SK-N-SH (cell line): Measurements from ENCODE around the gene DACH1. TPM values are rescaled to one million over a fixed set of nuclear protein-coding genes. Genes with fewer than 3 reads are reported as not detected.

Source experiments
- CTCF ChIA-PET: fragments of 300-600, 350-600 bp; formaldehyde crosslinking; extraction: SDS; loops from one replicate; lab custom pipeline; 2021; lab: Yijun Ruan, JAX
- POLR2A ChIA-PET: fragments of 350-600 bp; sonication (Branson Sonifier 250); formaldehyde crosslinking; extraction: SDS; loops from one replicate; lab custom pipeline; 2020; ENCODE audit warnings: antibody characterized with exemption, inconsistent platforms; lab: Yijun Ruan, JAX
- DNase-seq: peaks from one replicate; pipeline ENCODE4 v3.0.0; 2012
- H2AFZ ChIP-seq: fragments of 200-600 bp; sonication (generic); 2 replicates; pipeline ENCODE4 v1.8.1; 2016; ENCODE audit warnings: antibody characterized with exemption, mild to moderate bottlenecking, low read depth
- H3F3A ChIP-seq: fragments of 200-600 bp; sonication (generic); replicated peaks from 2 replicates; pipeline ENCODE3; 2016; ENCODE audit warnings: antibody characterized with exemption, mild to moderate bottlenecking; ENCODE audit not compliant: insufficient read depth
- H3K27ac ChIP-seq, 2 experiments: fragments of 200-500 bp in 1 of 2; fragments of 200-600 bp in 1 of 2; sonication (Bioruptor generic) in 1 of 2; sonication (generic), shearing (Covaris generic) in 1 of 2; 2 replicates each; pipeline versions ENCODE4 v1.5.1 to v1.6.1; 2014 to 2016; ENCODE audit warnings: low read depth in 2 of 2, inconsistent platforms in 1 of 2, low read length in 1 of 2, mild to moderate bottlenecking in 1 of 2, mixed read lengths in 1 of 2
- H3K27me3 ChIP-seq: fragments of 200-600 bp; sonication (generic), shearing (Covaris generic); 2 replicates; pipeline ENCODE4 v1.6.1; 2016; ENCODE audit warnings: mixed run types; ENCODE audit not compliant: insufficient read depth
- H3K36me3 ChIP-seq, 2 experiments: fragments of 200-500 bp in 1 of 2; fragments of 200-600 bp in 1 of 2; sonication (Bioruptor generic) in 1 of 2; sonication (generic) in 1 of 2; replicated peaks in 1 of 2; 2 replicates each; pipeline versions ENCODE3 to v1.5.1; 2014 to 2016; ENCODE audit warnings: low read length in 1 of 2, mild to moderate bottlenecking in 1 of 2; ENCODE audit not compliant: insufficient read depth in 2 of 2, control insufficient read depth in 1 of 2
- H3K4me1 ChIP-seq, 2 experiments: fragments of 200-500 bp in 1 of 2; fragments of 200-600 bp in 1 of 2; sonication (Bioruptor generic) in 1 of 2; sonication (generic), shearing (Covaris generic) in 1 of 2; 2 replicates each; pipeline versions ENCODE4 v1.5.1 to v1.6.1; 2014 to 2016; ENCODE audit warnings: low read depth in 1 of 2, low read length in 1 of 2, mixed run types in 1 of 2; ENCODE audit not compliant: insufficient read depth in 2 of 2, control insufficient read depth in 1 of 2
- H3K4me2 ChIP-seq: fragments of 200-600 bp; sonication (generic), shearing (Covaris generic); 2 replicates; pipeline ENCODE4 v1.6.1; 2017; ENCODE audit warnings: mixed run types
- H3K4me3 ChIP-seq, 2 experiments: fragments of 200-500 bp in 1 of 2; fragments of 200-600 bp in 1 of 2; sonication (Bioruptor generic) in 1 of 2; sonication (generic), shearing (Covaris generic) in 1 of 2; 2 replicates each; pipeline versions ENCODE4 v1.5.1 to v1.8.1; 2014 to 2016; ENCODE audit warnings: low read depth in 2 of 2, inconsistent platforms in 1 of 2, low read length in 1 of 2, mild to moderate bottlenecking in 1 of 2, mixed read lengths in 1 of 2, moderate library complexity in 1 of 2
- H3K79me2 ChIP-seq: fragments of 200-600 bp; sonication (generic); 2 replicates; pipeline ENCODE4 v1.8.1; 2017; ENCODE audit warnings: mild to moderate bottlenecking; ENCODE audit not compliant: insufficient read depth
- H3K9ac ChIP-seq: fragments of 200-600 bp; sonication (generic); 2 replicates; pipeline ENCODE4 v1.6.1; 2017; ENCODE audit warnings: mixed run types
- H3K9me2 ChIP-seq: fragments of 200-600 bp; sonication (generic); 2 replicates; pipeline ENCODE4 v1.6.1; 2017; ENCODE audit warnings: mixed run types
- H3K9me3 ChIP-seq: fragments of 200-600 bp; sonication (generic); 2 replicates; pipeline ENCODE4 v1.6.1; 2017; ENCODE audit warnings: mixed run types, mild to moderate bottlenecking, moderate library complexity
- H4K20me1 ChIP-seq: fragments of 200-600 bp; sonication (generic); 2 replicates; pipeline ENCODE4 v1.6.1; 2017; ENCODE audit warnings: mild to moderate bottlenecking, mixed run types; ENCODE audit not compliant: insufficient read depth
- EZH2phosphoT487 ChIP-seq: fragments of 200-600 bp; sonication (generic); IDR thresholded peaks from 2 replicates; pipeline ENCODE4 v1.6.1; 2017; ENCODE audit warnings: low read depth, mixed run types, mild to moderate bottlenecking, antibody characterized with exemption, moderate library complexity, borderline replicate concordance
- FOSL2 ChIP-seq: IDR thresholded peaks from 2 replicates; pipeline ENCODE4 v1.4.0; 2012; ENCODE audit warnings: low read depth, mild to moderate bottlenecking, moderate library complexity, borderline replicate concordance
- JUND ChIP-seq: IDR thresholded peaks from 2 replicates; pipeline ENCODE4 v1.4.0; 2012
- MEF2A ChIP-seq: IDR thresholded peaks from 2 replicates; pipeline ENCODE4 v1.4.0; 2012; ENCODE audit warnings: low read depth, borderline replicate concordance
- NFIC ChIP-seq: IDR thresholded peaks from 2 replicates; pipeline ENCODE4 v1.4.0; 2012; ENCODE audit warnings: borderline replicate concordance
- POLR2AphosphoS5 ChIP-seq: IDR thresholded peaks from 2 replicates; pipeline ENCODE4 v1.6.1; 2012; ENCODE audit warnings: low read depth, low read length
- RCOR1 ChIP-seq: fragments of 150-350 bp; IDR thresholded peaks from 2 replicates; pipeline ENCODE4 v1.6.1; 2017; ENCODE audit warnings: antibody characterized with exemption, low read length
- REST ChIP-seq: IDR thresholded peaks from 2 replicates; pipeline ENCODE4 v1.6.1; 2012; ENCODE audit warnings: mild to moderate bottlenecking, low read depth, low read length, moderate library complexity
- SMC3 ChIP-seq: IDR thresholded peaks from 2 replicates; pipeline ENCODE4 v1.6.1; 2012; ENCODE audit warnings: low read depth, low read length, improper control_type of control experiment
- TEAD4 ChIP-seq: IDR thresholded peaks from 2 replicates; pipeline ENCODE4 v1.4.0; 2012; ENCODE audit warnings: mild to moderate bottlenecking, borderline replicate concordance; ENCODE audit not compliant: insufficient read depth
- USF1 ChIP-seq: IDR thresholded peaks from 2 replicates; pipeline ENCODE4 v1.4.0; 2012; ENCODE audit warnings: low read depth, borderline replicate concordance
- YY1 ChIP-seq: IDR thresholded peaks from 2 replicates; pipeline ENCODE4 v1.4.0; 2012; ENCODE audit warnings: low read depth, mild to moderate bottlenecking
- WGBS: methylation state at CpG from one replicate; pipeline ENCODE4 v1.1.6; 2017; ENCODE audit warnings: low lambda C conversion rate; 5-methylcytosine and 5-hydroxymethylcytosine counted together
- polyA plus RNA-seq, 3 experiments: library from polyadenylated mRNA; depleted of rRNA; stranded (reverse); fragments of >200 nt; gene quantifications; 2 replicates each; pipeline ENCODE4 v1.2.3, GENCODE V29; 2012
- TF ChIP-seq, protein P1 (sequence below): fragments of 200-600 bp; sonication (generic); IDR thresholded peaks from 2 replicates; pipeline ENCODE4 v1.6.1; 2017; ENCODE audit warnings: antibody characterized with exemption, mild to moderate bottlenecking, moderate library complexity
- TF ChIP-seq, protein P2 (sequence below): IDR thresholded peaks from 2 replicates; pipeline ENCODE4 v1.4.0; 2012; ENCODE audit warnings: low read depth

The DACH1 gene
- polyA plus RNA-seq, 1 of the 3 experiments (the other 2 are of a cell fraction): 0.21 TPM

- ChIA-PET POLR2A (no interaction called here), CTCF (no interaction called here)
- no peaks in the 10 kb centered on the region for H3K9me2 ChIP-seq
- DNase-seq: no peak
- H4K20me1 ChIP-seq: no peaks in the 10 kb centered on the region
- H3K4me3 ChIP-seq: no peak overlapping the region
- H3F3A ChIP-seq: no peaks in the 10 kb centered on the region
- no peaks in the 10 kb centered on the region for H3K9me3 ChIP-seq
- WGBS: 53% methylated on average over 1 of the region's 1 CpG
- H3K27ac ChIP-seq: no peak overlapping the region
- TF ChIP-seq NFIC: no peak
- no peak for TF ChIP-seq POLR2AphosphoS5
- TF ChIP-seq RCOR1: no peak
- no peak for TF ChIP-seq REST
- no peak overlapping the region for H3K4me2 ChIP-seq
- H3K36me3 ChIP-seq: no peaks in the 10 kb centered on the region
- H3K4me1 ChIP-seq: no peaks in the 10 kb centered on the region; a peak in 1 of 4 replicates
- H2AFZ ChIP-seq: no peak overlapping the region
- H3K9ac ChIP-seq: no peak overlapping the region
- H3K27me3 ChIP-seq: no peaks in the 10 kb centered on the region
- H3K79me2 ChIP-seq: no peaks in the 10 kb centered on the region
Measured at GRCh38 chr13:71437704-71438103, 429.3 kb downstream of the DACH1 start.

DNA sequence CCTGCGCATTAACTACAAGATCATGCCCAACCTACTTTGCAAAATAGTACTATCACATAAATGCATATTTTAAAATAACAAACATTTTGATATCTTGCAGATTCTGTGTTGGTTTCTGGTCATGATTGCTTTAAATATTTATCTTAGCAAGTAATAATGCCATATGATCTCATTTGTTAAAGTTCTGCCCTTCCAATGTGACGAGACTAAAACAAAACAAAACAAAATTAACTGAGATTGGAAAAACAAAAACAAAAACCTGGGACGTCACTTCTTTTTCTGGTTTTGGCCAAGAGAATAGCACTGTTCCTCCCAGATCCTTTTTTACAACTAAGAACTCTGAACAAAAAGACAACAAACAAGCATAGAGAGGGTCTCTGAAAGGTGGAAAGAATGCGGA is 436.3 kb downstream of the DACH1 start:
- no peak overlapping the region for H3K27ac ChIP-seq
- no peaks in the 10 kb centered on the region for H3K4me1 ChIP-seq
- ChIA-PET POLR2A (no interaction called here), CTCF (interaction anchor here (1.1 kb wide), 1 partner anchor 448 kb away, joined by 3 read pairs; no protein-coding TSS in a partner anchor)
- no peaks in the 10 kb centered on the region for H3K9me2 ChIP-seq
- H2AFZ ChIP-seq: no peak overlapping the region
- no peaks in the 10 kb centered on the region for H4K20me1 ChIP-seq
- H3K9me3 ChIP-seq: no peaks in the 10 kb centered on the region; the same call in 1 of the 2 replicates
- DNase-seq: no peak
- WGBS: 68% methylated on average over 4 of the region's 4 CpGs
- no peak overlapping the region for H3K4me2 ChIP-seq
- H3K79me2 ChIP-seq: no peaks in the 10 kb centered on the region
- H3K4me3 ChIP-seq: no peak overlapping the region
- H3K27me3 ChIP-seq: no peaks in the 10 kb centered on the region
- TF ChIP-seq, protein P1, sequence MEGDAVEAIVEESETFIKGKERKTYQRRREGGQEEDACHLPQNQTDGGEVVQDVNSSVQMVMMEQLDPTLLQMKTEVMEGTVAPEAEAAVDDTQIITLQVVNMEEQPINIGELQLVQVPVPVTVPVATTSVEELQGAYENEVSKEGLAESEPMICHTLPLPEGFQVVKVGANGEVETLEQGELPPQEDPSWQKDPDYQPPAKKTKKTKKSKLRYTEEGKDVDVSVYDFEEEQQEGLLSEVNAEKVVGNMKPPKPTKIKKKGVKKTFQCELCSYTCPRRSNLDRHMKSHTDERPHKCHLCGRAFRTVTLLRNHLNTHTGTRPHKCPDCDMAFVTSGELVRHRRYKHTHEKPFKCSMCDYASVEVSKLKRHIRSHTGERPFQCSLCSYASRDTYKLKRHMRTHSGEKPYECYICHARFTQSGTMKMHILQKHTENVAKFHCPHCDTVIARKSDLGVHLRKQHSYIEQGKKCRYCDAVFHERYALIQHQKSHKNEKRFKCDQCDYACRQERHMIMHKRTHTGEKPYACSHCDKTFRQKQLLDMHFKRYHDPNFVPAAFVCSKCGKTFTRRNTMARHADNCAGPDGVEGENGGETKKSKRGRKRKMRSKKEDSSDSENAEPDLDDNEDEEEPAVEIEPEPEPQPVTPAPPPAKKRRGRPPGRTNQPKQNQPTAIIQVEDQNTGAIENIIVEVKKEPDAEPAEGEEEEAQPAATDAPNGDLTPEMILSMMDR: no peak
- TF ChIP-seq NFIC (no peak), USF1 (no peak), REST (no peak), RCOR1 (no peak), EZH2phosphoT487 (no peak), JUND (no peak), MEF2A (no peak), POLR2AphosphoS5 (no peak), SMC3 (no peak), TEAD4 (no peak), FOSL2 (no peak), YY1 (no peak)
- TF ChIP-seq, protein P2, sequence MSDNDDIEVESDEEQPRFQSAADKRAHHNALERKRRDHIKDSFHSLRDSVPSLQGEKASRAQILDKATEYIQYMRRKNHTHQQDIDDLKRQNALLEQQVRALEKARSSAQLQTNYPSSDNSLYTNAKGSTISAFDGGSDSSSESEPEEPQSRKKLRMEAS: no peak
- H3K9ac ChIP-seq: no peak overlapping the region
- no peaks in the 10 kb centered on the region for H3F3A ChIP-seq
- no peaks in the 10 kb centered on the region for H3K36me3 ChIP-seq
